SK-N-SH (cell line): ENCODE measurements around the gene MKRN2OS. TPM values are rescaled to one million over a fixed set of nuclear protein-coding genes. Genes with fewer than 3 reads are reported as not detected.

Source experiments
- CTCF ChIA-PET: fragments of 300-600, 350-600 bp; formaldehyde crosslinking; extraction: SDS; loops from one replicate; lab custom pipeline; 2021; lab: Yijun Ruan, JAX
- POLR2A ChIA-PET: fragments of 350-600 bp; sonication (Branson Sonifier 250); formaldehyde crosslinking; extraction: SDS; loops from one replicate; lab custom pipeline; 2020; ENCODE audit warnings: antibody characterized with exemption, inconsistent platforms; lab: Yijun Ruan, JAX
- DNase-seq: peaks from one replicate; pipeline ENCODE4 v3.0.0; 2012
- H2AFZ ChIP-seq: fragments of 200-600 bp; sonication (generic); 2 replicates; pipeline ENCODE4 v1.8.1; 2016; ENCODE audit warnings: antibody characterized with exemption, mild to moderate bottlenecking, low read depth
- H3F3A ChIP-seq: fragments of 200-600 bp; sonication (generic); replicated peaks from 2 replicates; pipeline ENCODE3; 2016; ENCODE audit warnings: antibody characterized with exemption, mild to moderate bottlenecking; ENCODE audit not compliant: insufficient read depth
- H3K27ac ChIP-seq, 2 experiments: fragments of 200-500 bp in 1 of 2; fragments of 200-600 bp in 1 of 2; sonication (Bioruptor generic) in 1 of 2; sonication (generic), shearing (Covaris generic) in 1 of 2; 2 replicates each; pipeline versions ENCODE4 v1.5.1 to v1.6.1; 2014 to 2016; ENCODE audit warnings: low read depth in 2 of 2, inconsistent platforms in 1 of 2, low read length in 1 of 2, mild to moderate bottlenecking in 1 of 2, mixed read lengths in 1 of 2
- H3K27me3 ChIP-seq: fragments of 200-600 bp; sonication (generic), shearing (Covaris generic); 2 replicates; pipeline ENCODE4 v1.6.1; 2016; ENCODE audit warnings: mixed run types; ENCODE audit not compliant: insufficient read depth
- H3K36me3 ChIP-seq, 2 experiments: fragments of 200-500 bp in 1 of 2; fragments of 200-600 bp in 1 of 2; sonication (Bioruptor generic) in 1 of 2; sonication (generic) in 1 of 2; replicated peaks in 1 of 2; 2 replicates each; pipeline versions ENCODE3 to v1.5.1; 2014 to 2016; ENCODE audit warnings: low read length in 1 of 2, mild to moderate bottlenecking in 1 of 2; ENCODE audit not compliant: insufficient read depth in 2 of 2, control insufficient read depth in 1 of 2
- H3K4me1 ChIP-seq, 2 experiments: fragments of 200-500 bp in 1 of 2; fragments of 200-600 bp in 1 of 2; sonication (Bioruptor generic) in 1 of 2; sonication (generic), shearing (Covaris generic) in 1 of 2; 2 replicates each; pipeline versions ENCODE4 v1.5.1 to v1.6.1; 2014 to 2016; ENCODE audit warnings: low read depth in 1 of 2, low read length in 1 of 2, mixed run types in 1 of 2; ENCODE audit not compliant: insufficient read depth in 2 of 2, control insufficient read depth in 1 of 2
- H3K4me2 ChIP-seq: fragments of 200-600 bp; sonication (generic), shearing (Covaris generic); 2 replicates; pipeline ENCODE4 v1.6.1; 2017; ENCODE audit warnings: mixed run types
- H3K4me3 ChIP-seq, 2 experiments: fragments of 200-500 bp in 1 of 2; fragments of 200-600 bp in 1 of 2; sonication (Bioruptor generic) in 1 of 2; sonication (generic), shearing (Covaris generic) in 1 of 2; 2 replicates each; pipeline versions ENCODE4 v1.5.1 to v1.8.1; 2014 to 2016; ENCODE audit warnings: low read depth in 2 of 2, inconsistent platforms in 1 of 2, low read length in 1 of 2, mild to moderate bottlenecking in 1 of 2, mixed read lengths in 1 of 2, moderate library complexity in 1 of 2
- H3K79me2 ChIP-seq: fragments of 200-600 bp; sonication (generic); 2 replicates; pipeline ENCODE4 v1.8.1; 2017; ENCODE audit warnings: mild to moderate bottlenecking; ENCODE audit not compliant: insufficient read depth
- H3K9ac ChIP-seq: fragments of 200-600 bp; sonication (generic); 2 replicates; pipeline ENCODE4 v1.6.1; 2017; ENCODE audit warnings: mixed run types
- H3K9me2 ChIP-seq: fragments of 200-600 bp; sonication (generic); 2 replicates; pipeline ENCODE4 v1.6.1; 2017; ENCODE audit warnings: mixed run types
- H3K9me3 ChIP-seq: fragments of 200-600 bp; sonication (generic); 2 replicates; pipeline ENCODE4 v1.6.1; 2017; ENCODE audit warnings: mixed run types, mild to moderate bottlenecking, moderate library complexity
- H4K20me1 ChIP-seq: fragments of 200-600 bp; sonication (generic); 2 replicates; pipeline ENCODE4 v1.6.1; 2017; ENCODE audit warnings: mild to moderate bottlenecking, mixed run types; ENCODE audit not compliant: insufficient read depth
- ELF1 ChIP-seq: IDR thresholded peaks from 2 replicates; pipeline ENCODE4 v1.4.0; 2012
- FOXM1 ChIP-seq: IDR thresholded peaks from 2 replicates; pipeline ENCODE4 v1.4.0; 2012; ENCODE audit warnings: low read depth, mild to moderate bottlenecking
- JUND ChIP-seq: IDR thresholded peaks from 2 replicates; pipeline ENCODE4 v1.4.0; 2012
- NFIC ChIP-seq: IDR thresholded peaks from 2 replicates; pipeline ENCODE4 v1.4.0; 2012; ENCODE audit warnings: borderline replicate concordance
- NRF1 ChIP-seq: IDR thresholded peaks from 2 replicates; pipeline ENCODE4 v1.6.1; 2012; ENCODE audit warnings: low read depth, mild to moderate bottlenecking, low read length
- RAD21 ChIP-seq: IDR thresholded peaks from 2 replicates; pipeline ENCODE4 v1.6.1; 2012; ENCODE audit warnings: mild to moderate bottlenecking, low read length
- REST ChIP-seq: IDR thresholded peaks from 2 replicates; pipeline ENCODE4 v1.6.1; 2012; ENCODE audit warnings: mild to moderate bottlenecking, low read depth, low read length, moderate library complexity
- RXRA ChIP-seq: IDR thresholded peaks from 2 replicates; pipeline ENCODE4 v1.4.0; 2012; ENCODE audit warnings: low read depth, mild to moderate bottlenecking, borderline replicate concordance
- SIN3A ChIP-seq: IDR thresholded peaks from 2 replicates; pipeline ENCODE4 v1.6.1; 2012; ENCODE audit warnings: low read depth, mild to moderate bottlenecking, low read length, moderate library complexity, borderline replicate concordance
- TAF1 ChIP-seq: IDR thresholded peaks from 2 replicates; pipeline ENCODE4 v1.6.1; 2012; ENCODE audit warnings: low read depth, mild to moderate bottlenecking, low read length, moderate library complexity, borderline replicate concordance
- USF2 ChIP-seq: fragments of 150-350 bp; IDR thresholded peaks from 2 replicates; pipeline ENCODE4 v1.6.1; 2017; ENCODE audit warnings: antibody characterized with exemption, low read length, low read depth, borderline replicate concordance
- YY1 ChIP-seq: IDR thresholded peaks from 2 replicates; pipeline ENCODE4 v1.4.0; 2012; ENCODE audit warnings: low read depth, mild to moderate bottlenecking
- WGBS: methylation state at CpG from one replicate; pipeline ENCODE4 v1.1.6; 2017; ENCODE audit warnings: low lambda C conversion rate; 5-methylcytosine and 5-hydroxymethylcytosine counted together
- polyA plus RNA-seq, 3 experiments: library from polyadenylated mRNA; depleted of rRNA; stranded (reverse); fragments of >200 nt; gene quantifications; 2 replicates each; pipeline ENCODE4 v1.2.3, GENCODE V29; 2012

Gene MKRN2OS
- polyA plus RNA-seq, 1 of the 3 experiments (the other 2 are of a cell fraction) = not detected

DNA sequence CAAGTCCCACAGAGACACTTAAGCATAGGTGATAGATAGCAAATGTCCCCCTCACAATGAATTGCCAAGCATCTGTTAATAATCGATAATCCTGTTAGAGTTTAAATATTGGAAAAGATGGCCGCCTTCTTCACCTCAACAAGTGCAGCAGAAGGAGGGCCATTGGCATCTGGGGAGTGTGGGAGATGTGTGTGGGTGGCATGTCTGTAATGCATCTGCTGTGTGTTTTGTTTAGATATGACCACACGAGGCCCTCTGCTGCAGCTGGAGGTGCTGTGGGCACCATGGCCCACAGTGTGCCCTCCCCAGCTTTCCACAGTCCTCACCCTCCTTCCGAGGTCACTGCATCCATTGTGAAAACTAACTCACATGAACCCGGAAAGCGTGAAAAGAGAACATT is 24.5 kb upstream of the MKRN2OS start:
- no peaks in the 10 kb centered on the region for H3K9me3 ChIP-seq
- no peaks in the 10 kb centered on the region for H3K4me1 ChIP-seq
- H3K36me3 ChIP-seq = peaks cover 32 to 63% of the 10 kb centered on the region in 2 experiments
- H3F3A ChIP-seq = no peaks in the 10 kb centered on the region
- H3K79me2 ChIP-seq = peaks cover 47% of the 10 kb centered on the region
- CTCF ChIA-PET = interaction anchor here (0.6 to 1.1 kb wide), 2 partner anchors 9 to 146 kb away, joined by 3 to 10 read pairs; no protein-coding TSS in a partner anchor
- no peaks in the 10 kb centered on the region for H3K27me3 ChIP-seq
- H2AFZ ChIP-seq = no peak overlapping the region
- no peak for DNase-seq
- 97% methylated on average over 6 of the region's 6 CpGs for WGBS
- no peak overlapping the region for H3K27ac ChIP-seq
- POLR2A ChIA-PET = no interaction called here
- H4K20me1 ChIP-seq = peaks cover 29% of the 10 kb centered on the region
- TF ChIP-seq USF2 = no peak
- no peak for TF ChIP-seq JUND
- no peak overlapping the region for H3K9ac ChIP-seq
- no peak overlapping the region for H3K4me2 ChIP-seq
- no peak overlapping the region for H3K4me3 ChIP-seq
- H3K9me2 ChIP-seq = no peaks in the 10 kb centered on the region

DNA sequence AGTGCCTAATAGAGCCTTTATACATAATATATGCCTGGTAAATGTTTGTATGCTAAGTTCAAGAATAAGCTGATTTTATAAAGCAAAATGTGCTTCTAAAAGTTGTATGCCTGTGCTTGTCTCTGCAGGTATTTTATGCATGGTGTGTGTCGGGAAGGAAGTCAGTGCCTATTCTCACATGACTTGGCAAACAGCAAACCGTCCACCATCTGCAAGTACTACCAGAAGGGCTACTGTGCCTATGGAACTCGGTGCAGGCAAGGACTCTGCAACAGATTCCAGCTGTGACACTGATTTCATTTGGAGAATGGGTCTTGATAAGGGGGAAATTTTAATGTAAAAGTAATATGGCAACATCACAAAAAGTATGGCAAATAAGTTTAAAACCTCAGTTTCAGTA is 23.4 kb upstream of the MKRN2OS start:
- Histone ChIP-seq H3K4me3 (no peak overlapping the region), H3F3A (no peaks in the 10 kb centered on the region), H3K27ac (no peak overlapping the region), H3K27me3 (no peaks in the 10 kb centered on the region), H3K4me1 (no peaks in the 10 kb centered on the region), H3K9me2 (no peaks in the 10 kb centered on the region), H3K79me2 (peaks cover 58% of the 10 kb centered on the region), H3K9ac (no peak overlapping the region), H3K9me3 (no peaks in the 10 kb centered on the region), H3K4me2 (no peak overlapping the region), H3K36me3 (peaks cover 21 to 57% of the 10 kb centered on the region in 2 experiments), H2AFZ (no peak overlapping the region), H4K20me1 (peaks cover 29% of the 10 kb centered on the region)
- ChIA-PET POLR2A (no interaction called here), CTCF (no interaction called here)
- TF ChIP-seq RAD21 (no peak), ELF1 (no peak), TAF1 (no peak), NRF1 (no peak), FOXM1 (no peak), NFIC (no peak), YY1 (no peak), REST (no peak), SIN3A (no peak), RXRA (no peak)
- 76% methylated on average over 3 of the region's 3 CpGs for WGBS
- DNase-seq = no peak
